Astrocyte (in vitro differentiated cells and primary cell): ENCODE results near the gene POT1. TPM values are rescaled to one million over a fixed set of nuclear protein-coding genes. Genes with fewer than 3 reads are reported as not detected.

ENCODE experiments used
- DNase-seq: peaks from one replicate; pipeline ENCODE4 v3.0.0-alpha.2; 2010; ENCODE audit warnings: low read depth
- FAIRE-seq: peaks from 2 replicates; lab custom pipeline; 2011; peaks lifted over from hg19 to GRCh38; lab: Jason Lieb, UNC
- H2AFZ ChIP-seq: 2 replicates; pipeline ENCODE4 v1.6.0; 2012; ENCODE audit warnings: low read depth, low read length, inconsistent platforms
- H3K27ac ChIP-seq: 2 replicates; pipeline ENCODE4 v1.5.1; 2011; ENCODE audit warnings: low read depth, low read length, inconsistent platforms
- H3K27me3 ChIP-seq: 2 replicates; pipeline ENCODE4 v1.6.0; 2011; ENCODE audit warnings: low read length, inconsistent platforms; ENCODE audit not compliant: insufficient read depth
- H3K36me3 ChIP-seq: 2 replicates; pipeline ENCODE4 v1.5.1; 2011; ENCODE audit warnings: low read length, inconsistent platforms; ENCODE audit not compliant: insufficient read depth
- H3K4me1 ChIP-seq: 2 replicates; pipeline ENCODE4 v1.5.1; 2011; ENCODE audit warnings: low read length, inconsistent platforms; ENCODE audit not compliant: insufficient read depth
- H3K4me2 ChIP-seq: 2 replicates; pipeline ENCODE4 v1.6.0; 2012; ENCODE audit warnings: low read length, inconsistent platforms
- H3K4me3 ChIP-seq: 2 replicates; pipeline ENCODE4 v1.5.1; 2011; ENCODE audit warnings: low read depth, mild to moderate bottlenecking, low read length, inconsistent platforms; ENCODE audit not compliant: insufficient read depth
- H3K79me2 ChIP-seq: 2 replicates; pipeline ENCODE4 v1.6.0; 2012; ENCODE audit warnings: mild to moderate bottlenecking, low read length, inconsistent platforms; ENCODE audit not compliant: insufficient read depth
- H3K9ac ChIP-seq: 2 replicates; pipeline ENCODE4 v1.6.0; 2012; ENCODE audit warnings: mild to moderate bottlenecking, low read length, inconsistent platforms
- H3K9me3 ChIP-seq: 2 replicates; pipeline ENCODE4 v1.5.1; 2012; ENCODE audit warnings: low read depth, mild to moderate bottlenecking, low read length, inconsistent platforms; ENCODE audit not compliant: insufficient read depth
- H4K20me1 ChIP-seq: 2 replicates; pipeline ENCODE4 v1.6.0; 2012; ENCODE audit warnings: low read length, inconsistent platforms; ENCODE audit not compliant: insufficient read depth
- H3K27ac Mint-ChIP-seq: one replicate; pipeline ENCODE4 v1.8.0; 2021; ENCODE audit warnings: mild to moderate bottlenecking, mixed read lengths; ENCODE audit not compliant: unreplicated experiment
- H3K27me3 Mint-ChIP-seq: one replicate; pipeline ENCODE4 v1.8.0; 2021; ENCODE audit warnings: low read depth, mixed read lengths; ENCODE audit not compliant: unreplicated experiment
- H3K36me3 Mint-ChIP-seq: one replicate; pipeline ENCODE4 v1.8.0; 2021; ENCODE audit warnings: low read depth, mixed read lengths; ENCODE audit not compliant: unreplicated experiment
- H3K4me1 Mint-ChIP-seq: one replicate; pipeline ENCODE4 v1.8.0; 2021; ENCODE audit warnings: low read depth, mixed read lengths; ENCODE audit not compliant: unreplicated experiment
- H3K4me3 Mint-ChIP-seq: one replicate; pipeline ENCODE4 v1.8.0; 2021; ENCODE audit warnings: mild to moderate bottlenecking, moderate library complexity, mixed read lengths; ENCODE audit not compliant: unreplicated experiment
- H3K9me3 Mint-ChIP-seq: one replicate; pipeline ENCODE4 v1.8.0; 2021; ENCODE audit warnings: mild to moderate bottlenecking, mixed read lengths; ENCODE audit not compliant: unreplicated experiment
- CTCF ChIP-seq: IDR thresholded peaks from 2 replicates; pipeline ENCODE4 v1.5.1; 2011; ENCODE audit warnings: low read depth, mild to moderate bottlenecking, inconsistent platforms, low read length, moderate library complexity; ENCODE audit not compliant: insufficient read depth
- EZH2 ChIP-seq: IDR thresholded peaks from 2 replicates; pipeline ENCODE4 v1.6.1; 2012; ENCODE audit warnings: mild to moderate bottlenecking, low read length, inconsistent platforms; ENCODE audit not compliant: insufficient read depth
- total RNA-seq: library from RNA; stranded (reverse); gene quantifications from 2 replicates; pipeline ENCODE4 v1.2.1, GENCODE V29; 2021

POT1 gene
- total RNA-seq, 1 donor from 2014 or later, result 14.6 TPM

GRCh38 chr7:124779194-124779593 lies 150.4 kb downstream of the POT1 start:
- Histone ChIP-seq H2AFZ (no peak overlapping the region), H3K4me1 (no peaks in the 10 kb centered on the region), H3K79me2 (no peaks in the 10 kb centered on the region), H3K4me2 (no peak overlapping the region), H3K36me3 (no peaks in the 10 kb centered on the region), H3K9me3 (no peaks in the 10 kb centered on the region), H3K27ac (no peak overlapping the region), H4K20me1 (no peaks in the 10 kb centered on the region), H3K4me3 (no peak overlapping the region), H3K9ac (no peak overlapping the region), H3K27me3 (no peaks in the 10 kb centered on the region)
- H3K27me3 Mint-ChIP-seq, result no peaks in the 10 kb centered on the region
- no peaks in the 10 kb centered on the region for H3K9me3 Mint-ChIP-seq
- no peak overlapping the region for H3K4me3 Mint-ChIP-seq
- TF ChIP-seq CTCF (no peak), EZH2 (no peak)
- no peak for FAIRE-seq
- H3K4me1 Mint-ChIP-seq, result no peaks in the 10 kb centered on the region
- DNase-seq, result no peak
- no peak overlapping the region for H3K27ac Mint-ChIP-seq
- no peaks in the 10 kb centered on the region for H3K36me3 Mint-ChIP-seq

- no peaks in the 10 kb centered on the region for H3K36me3 Mint-ChIP-seq
- H3K27me3 Mint-ChIP-seq, result no peaks in the 10 kb centered on the region
- no peaks in the 10 kb centered on the region for H3K4me1 ChIP-seq
- no peaks in the 10 kb centered on the region for H3K36me3 ChIP-seq
- H3K9me3 ChIP-seq, result no peaks in the 10 kb centered on the region
- DNase-seq (no peak), FAIRE-seq (no peak)
- H3K4me3 Mint-ChIP-seq, result no peak overlapping the region
- TF ChIP-seq EZH2 (no peak), CTCF (no peak)
- H3K4me2 ChIP-seq, result no peak overlapping the region
- no peaks in the 10 kb centered on the region for H4K20me1 ChIP-seq
- no peaks in the 10 kb centered on the region for H3K79me2 ChIP-seq
- H3K27ac ChIP-seq, result no peak overlapping the region
- H3K27me3 ChIP-seq, result no peaks in the 10 kb centered on the region
- H2AFZ ChIP-seq, result no peak overlapping the region
- H3K9me3 Mint-ChIP-seq, result no peaks in the 10 kb centered on the region
- H3K4me1 Mint-ChIP-seq, result no peaks in the 10 kb centered on the region
- H3K27ac Mint-ChIP-seq, result no peak overlapping the region
- H3K4me3 ChIP-seq, result no peak overlapping the region
- no peak overlapping the region for H3K9ac ChIP-seq
These were observed 152.4 kb downstream of the POT1 start for GRCh38 chr7:124777268-124777667.

GRCh38 chr7:124776153-124776552 lies 153.5 kb downstream of the POT1 start:
- H3K36me3 ChIP-seq, result no peaks in the 10 kb centered on the region
- no peak for TF ChIP-seq EZH2
- no peak for TF ChIP-seq CTCF
- H3K9me3 ChIP-seq, result no peaks in the 10 kb centered on the region
- no peaks in the 10 kb centered on the region for H3K27me3 ChIP-seq
- H3K9ac ChIP-seq, result no peak overlapping the region
- no peak for DNase-seq
- H3K4me3 Mint-ChIP-seq, result no peak overlapping the region
- no peak overlapping the region for H3K27ac Mint-ChIP-seq
- no peak overlapping the region for H3K4me2 ChIP-seq
- no peaks in the 10 kb centered on the region for H4K20me1 ChIP-seq
- H3K9me3 Mint-ChIP-seq, result no peaks in the 10 kb centered on the region
- H3K27ac ChIP-seq, result no peak overlapping the region
- no peaks in the 10 kb centered on the region for H3K79me2 ChIP-seq
- H2AFZ ChIP-seq, result no peak overlapping the region
- no peaks in the 10 kb centered on the region for H3K36me3 Mint-ChIP-seq
- FAIRE-seq, result no peak
- no peaks in the 10 kb centered on the region for H3K4me1 ChIP-seq
- no peaks in the 10 kb centered on the region for H3K27me3 Mint-ChIP-seq
- no peak overlapping the region for H3K4me3 ChIP-seq
- H3K4me1 Mint-ChIP-seq, result no peaks in the 10 kb centered on the region
